AG09319 (cell line): ENCODE measurements around the gene SCN8A.

Experiments used
- DNase-seq: peaks from one replicate; pipeline ENCODE4 v3.0.0-alpha.2; 2010; ENCODE audit warnings: low read depth; ENCODE audit errors: extremely low read depth
- TF ChIP-seq, protein P1 (sequence below): IDR thresholded peaks from 2 replicates; pipeline ENCODE4 v1.5.1; 2011; ENCODE audit warnings: low read depth, mild to moderate bottlenecking, inconsistent platforms, low read length, moderate library complexity

The SCN8A gene

DNA sequence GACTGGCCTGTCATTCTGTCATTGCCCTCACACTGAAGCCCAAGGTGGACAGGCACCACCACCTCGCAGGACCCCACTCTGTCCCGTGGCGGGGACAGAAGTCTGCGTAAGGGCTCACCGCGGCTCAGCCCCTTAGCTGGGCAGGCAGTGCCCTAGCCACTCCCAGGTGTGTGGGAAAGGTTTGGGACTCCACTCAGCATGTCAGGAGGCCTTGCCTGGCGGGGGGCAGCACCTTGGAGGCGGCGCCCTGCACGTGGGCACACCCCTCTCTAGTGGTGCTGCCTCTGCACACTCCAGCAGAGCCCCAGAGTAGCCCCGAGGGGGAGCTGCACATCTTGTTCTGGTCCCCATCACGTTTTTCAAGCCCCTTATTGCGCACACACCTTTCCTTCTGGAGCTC lies 221.8 kb downstream of the SCN8A start:
- no peak for DNase-seq
- TF ChIP-seq, protein P1, sequence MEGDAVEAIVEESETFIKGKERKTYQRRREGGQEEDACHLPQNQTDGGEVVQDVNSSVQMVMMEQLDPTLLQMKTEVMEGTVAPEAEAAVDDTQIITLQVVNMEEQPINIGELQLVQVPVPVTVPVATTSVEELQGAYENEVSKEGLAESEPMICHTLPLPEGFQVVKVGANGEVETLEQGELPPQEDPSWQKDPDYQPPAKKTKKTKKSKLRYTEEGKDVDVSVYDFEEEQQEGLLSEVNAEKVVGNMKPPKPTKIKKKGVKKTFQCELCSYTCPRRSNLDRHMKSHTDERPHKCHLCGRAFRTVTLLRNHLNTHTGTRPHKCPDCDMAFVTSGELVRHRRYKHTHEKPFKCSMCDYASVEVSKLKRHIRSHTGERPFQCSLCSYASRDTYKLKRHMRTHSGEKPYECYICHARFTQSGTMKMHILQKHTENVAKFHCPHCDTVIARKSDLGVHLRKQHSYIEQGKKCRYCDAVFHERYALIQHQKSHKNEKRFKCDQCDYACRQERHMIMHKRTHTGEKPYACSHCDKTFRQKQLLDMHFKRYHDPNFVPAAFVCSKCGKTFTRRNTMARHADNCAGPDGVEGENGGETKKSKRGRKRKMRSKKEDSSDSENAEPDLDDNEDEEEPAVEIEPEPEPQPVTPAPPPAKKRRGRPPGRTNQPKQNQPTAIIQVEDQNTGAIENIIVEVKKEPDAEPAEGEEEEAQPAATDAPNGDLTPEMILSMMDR = no peak

DNA sequence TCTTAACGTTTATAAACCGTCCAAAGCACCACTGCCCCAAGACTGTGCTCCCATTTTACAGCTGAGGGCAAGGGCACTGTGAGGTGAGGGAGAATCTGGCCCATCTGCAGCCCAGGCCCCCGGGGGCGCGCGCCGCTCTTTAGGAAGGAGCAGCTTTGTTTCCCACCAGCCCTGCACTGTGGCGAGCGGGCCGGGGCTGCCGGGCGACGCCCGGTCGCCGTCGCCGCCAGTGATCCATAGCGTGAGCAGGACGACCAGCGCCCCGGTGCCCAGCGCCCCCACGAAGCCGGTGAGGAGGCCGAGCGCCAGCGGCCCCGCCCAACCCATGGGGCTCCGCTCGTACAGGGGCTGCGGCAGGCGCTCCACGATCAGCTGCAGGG lies 222.9 kb downstream of the SCN8A start:
- TF ChIP-seq, protein P1 = no peak
- no peak for DNase-seq

DNA sequence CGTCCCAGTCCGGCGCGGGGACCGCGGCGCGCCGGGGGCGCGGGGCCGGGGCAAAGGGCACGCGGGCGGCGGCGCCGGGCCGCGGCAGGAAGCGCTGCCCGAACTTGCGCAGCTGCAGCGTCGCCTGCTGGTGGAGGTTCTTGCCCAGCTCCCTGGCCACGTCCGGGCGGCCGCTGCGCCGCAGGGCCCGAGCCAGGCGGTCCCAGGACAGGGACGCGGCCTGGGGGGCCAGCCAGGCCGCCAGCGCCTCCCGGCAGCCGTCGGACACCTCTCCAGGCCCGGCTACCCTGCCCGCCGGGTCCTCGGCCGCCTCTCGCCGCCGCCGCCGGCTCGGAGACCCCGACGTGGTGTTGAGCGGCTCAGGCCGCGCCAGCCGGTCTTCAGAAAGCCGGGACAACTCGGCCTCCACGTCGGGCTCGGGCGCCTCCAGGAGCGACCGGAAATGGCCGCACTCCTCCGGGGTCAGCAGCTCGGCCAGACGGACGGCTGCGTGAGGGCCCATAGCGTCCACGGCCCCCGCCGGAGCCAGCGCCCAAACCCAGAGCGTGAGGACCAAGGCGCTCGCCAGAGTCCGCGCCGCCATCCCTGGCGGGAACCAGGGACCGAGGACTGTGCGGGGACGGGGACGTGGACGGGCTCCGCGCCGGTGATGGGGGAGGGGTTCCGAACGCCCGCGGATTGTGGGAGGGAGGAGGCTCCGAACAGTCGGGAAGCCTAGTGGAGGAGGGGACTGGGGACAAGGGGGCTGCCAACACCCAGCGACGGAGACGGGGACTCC lies 223.5 kb downstream of the SCN8A start:
- TF ChIP-seq, protein P1 = peak; percentile 57
- peak; percentile 56 for DNase-seq

DNA sequence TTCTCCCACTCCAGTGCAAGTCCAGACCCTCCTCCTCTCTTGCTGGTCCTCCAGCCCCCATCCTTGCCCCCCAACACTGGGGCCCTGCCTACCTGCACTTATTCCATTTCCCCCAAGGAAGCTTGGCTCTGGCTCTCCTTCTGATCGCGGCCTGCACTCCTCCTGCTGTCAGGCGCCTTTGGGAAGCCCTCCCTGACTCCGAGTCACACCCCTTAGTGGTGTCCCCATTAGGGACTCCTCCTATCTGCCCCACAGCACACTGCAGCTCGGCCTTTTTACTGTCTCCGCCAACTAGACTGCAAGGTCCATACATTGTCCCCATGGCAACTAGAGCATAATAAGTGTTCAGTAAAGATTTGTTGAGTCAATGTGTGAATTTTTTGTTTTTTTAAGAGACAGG lies 224.5 kb downstream of the SCN8A start:
- TF ChIP-seq, protein P1 = no peak
- no peak for DNase-seq

DNA sequence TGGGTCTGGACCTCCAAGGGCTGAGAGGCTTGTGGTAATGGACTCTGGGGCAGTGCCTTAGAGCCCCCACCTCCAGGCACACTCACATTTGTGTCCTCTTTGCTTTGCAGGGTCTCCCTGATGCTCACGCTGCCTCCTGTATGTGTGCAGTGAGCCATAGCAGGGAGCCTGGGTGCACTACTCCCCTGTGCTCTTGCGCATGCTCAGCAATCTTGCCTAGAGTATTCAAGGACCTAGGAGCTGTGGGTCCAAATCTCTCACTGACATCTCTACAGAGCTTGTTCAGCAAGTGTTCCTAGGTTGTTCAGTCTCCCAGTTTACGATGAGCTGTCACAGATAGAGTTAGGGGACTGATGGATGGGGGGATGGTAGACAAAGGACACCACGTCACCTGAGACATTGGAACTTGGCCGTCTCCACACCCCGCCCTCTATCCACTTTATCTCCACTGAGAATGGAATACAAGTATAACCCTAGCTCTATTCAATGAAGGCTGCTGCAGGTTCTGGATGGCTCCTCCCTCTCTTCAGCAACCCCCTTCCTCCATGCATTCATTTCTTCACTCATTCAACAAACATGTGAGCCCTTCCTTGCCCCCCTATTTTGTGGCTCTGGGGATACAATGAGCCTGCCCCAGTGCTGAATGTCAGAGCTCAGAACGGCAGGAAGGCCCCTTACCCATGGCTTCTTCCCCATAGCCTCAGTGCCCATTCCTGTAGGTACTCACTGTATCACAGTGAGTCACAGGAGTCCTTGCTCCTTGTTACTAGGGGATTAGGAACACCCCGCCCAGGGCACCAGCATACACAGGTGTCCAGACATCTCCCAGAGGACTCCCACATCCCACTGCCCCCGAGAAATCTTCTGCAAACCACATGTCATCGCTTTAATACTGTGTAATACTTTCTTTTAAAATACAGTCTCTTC lies 226.3 kb downstream of the SCN8A start:
- DNase-seq = no peak
- TF ChIP-seq, protein P1 = no peak

DNA sequence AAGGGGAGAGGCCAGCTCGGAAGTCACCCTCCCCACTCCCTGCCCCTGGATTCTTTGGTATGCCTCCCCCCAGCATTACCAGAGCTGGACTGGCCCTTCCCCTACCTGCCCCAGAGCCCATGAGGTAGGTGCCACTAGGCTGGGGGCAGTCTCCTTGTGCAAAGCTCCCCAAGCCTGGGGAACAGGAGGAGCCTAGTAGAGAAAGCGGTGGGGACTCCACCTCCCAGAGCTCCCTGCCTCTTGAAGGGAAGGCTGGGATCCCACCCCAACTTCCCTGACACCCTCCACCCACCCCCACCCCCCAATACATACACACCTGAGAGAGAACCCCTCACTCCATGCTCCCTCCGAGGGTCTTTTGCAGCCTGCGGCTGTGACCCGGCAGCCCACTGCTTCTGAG lies 227.1 kb downstream of the SCN8A start:
- DNase-seq = no peak
- TF ChIP-seq, protein P1 = no peak
